ENCODE data around the gene MEIS2. TPM values are rescaled to one million over a fixed set of nuclear protein-coding genes. Genes with fewer than 3 reads are reported as not detected.
A peak's percentile ranks its signal among the peaks of the same experiment; 100 is the strongest.

MEIS2 gene
- total RNA-seq, 1 donor from 2014 or later = 35.6 TPM

DNA sequence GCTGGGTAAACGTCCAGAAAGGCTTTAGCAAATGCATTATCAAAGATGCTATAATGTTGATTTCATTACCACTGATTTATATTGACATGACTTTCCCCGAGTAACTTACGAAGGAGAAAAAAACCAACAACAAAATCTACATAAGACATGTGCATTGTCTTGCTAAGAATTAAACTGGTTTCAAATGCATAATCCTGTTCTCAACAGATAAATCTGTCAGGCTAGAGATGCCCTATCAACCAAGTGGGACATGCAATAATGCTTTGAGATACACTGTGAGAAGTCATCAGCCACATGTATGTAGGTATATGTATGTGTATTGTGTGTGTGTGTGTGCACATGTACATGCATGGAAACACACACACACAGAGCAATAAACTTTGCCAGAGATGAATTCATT is 195.6 kb downstream of the MEIS2 start:
- FAIRE-seq (no peak), DNase-seq (ENCODE audit: low read depth) (no peak)
- Histone ChIP-seq H3K27ac (ENCODE audit: low read depth, low read length) (no peak overlapping the region), H3K4me2 (ENCODE audit: low read length) (no peak overlapping the region), H4K20me1 (ENCODE audit: insufficient read depth, low read length) (peaks cover 24% of the 10 kb centered on the region), H3K9ac (ENCODE audit: low read length) (no peak overlapping the region), H3K4me1 (ENCODE audit: insufficient read depth, low read length) (peaks cover 3% of the 10 kb centered on the region), H2AFZ (ENCODE audit: low read depth, low read length) (no peak overlapping the region), H3K79me2 (ENCODE audit: insufficient read depth, low read length) (peaks cover 20% of the 10 kb centered on the region), H3K27me3 (ENCODE audit: insufficient read depth, low read length) (no peaks in the 10 kb centered on the region), H3K36me3 (ENCODE audit: insufficient read depth, low read length) (no peaks in the 10 kb centered on the region), H3K9me3 (ENCODE audit: insufficient read depth, low read depth, low read length) (no peaks in the 10 kb centered on the region), H3K4me3 (ENCODE audit: insufficient read depth, low read depth, low read length) (no peak overlapping the region)
- Mint-ChIP-seq H3K4me3 (ENCODE audit: unreplicated experiment) (no peak overlapping the region), H3K27me3 (ENCODE audit: low read depth, unreplicated experiment) (no peaks in the 10 kb centered on the region), H3K4me1 (ENCODE audit: low read depth, unreplicated experiment) (peaks cover 13% of the 10 kb centered on the region), H3K36me3 (ENCODE audit: low read depth, unreplicated experiment) (no peaks in the 10 kb centered on the region), H3K27ac (ENCODE audit: unreplicated experiment) (no peak overlapping the region), H3K9me3 (ENCODE audit: unreplicated experiment) (no peaks in the 10 kb centered on the region)
- no peak for TF ChIP-seq EZH2 (IDR thresholded peaks at IDR 0.05; ENCODE audit: insufficient read depth, low read length)
- TF ChIP-seq, protein P1, sequence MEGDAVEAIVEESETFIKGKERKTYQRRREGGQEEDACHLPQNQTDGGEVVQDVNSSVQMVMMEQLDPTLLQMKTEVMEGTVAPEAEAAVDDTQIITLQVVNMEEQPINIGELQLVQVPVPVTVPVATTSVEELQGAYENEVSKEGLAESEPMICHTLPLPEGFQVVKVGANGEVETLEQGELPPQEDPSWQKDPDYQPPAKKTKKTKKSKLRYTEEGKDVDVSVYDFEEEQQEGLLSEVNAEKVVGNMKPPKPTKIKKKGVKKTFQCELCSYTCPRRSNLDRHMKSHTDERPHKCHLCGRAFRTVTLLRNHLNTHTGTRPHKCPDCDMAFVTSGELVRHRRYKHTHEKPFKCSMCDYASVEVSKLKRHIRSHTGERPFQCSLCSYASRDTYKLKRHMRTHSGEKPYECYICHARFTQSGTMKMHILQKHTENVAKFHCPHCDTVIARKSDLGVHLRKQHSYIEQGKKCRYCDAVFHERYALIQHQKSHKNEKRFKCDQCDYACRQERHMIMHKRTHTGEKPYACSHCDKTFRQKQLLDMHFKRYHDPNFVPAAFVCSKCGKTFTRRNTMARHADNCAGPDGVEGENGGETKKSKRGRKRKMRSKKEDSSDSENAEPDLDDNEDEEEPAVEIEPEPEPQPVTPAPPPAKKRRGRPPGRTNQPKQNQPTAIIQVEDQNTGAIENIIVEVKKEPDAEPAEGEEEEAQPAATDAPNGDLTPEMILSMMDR (IDR thresholded peaks at IDR 0.05; ENCODE audit: insufficient read depth, low read depth, low read length) = no peak

DNA sequence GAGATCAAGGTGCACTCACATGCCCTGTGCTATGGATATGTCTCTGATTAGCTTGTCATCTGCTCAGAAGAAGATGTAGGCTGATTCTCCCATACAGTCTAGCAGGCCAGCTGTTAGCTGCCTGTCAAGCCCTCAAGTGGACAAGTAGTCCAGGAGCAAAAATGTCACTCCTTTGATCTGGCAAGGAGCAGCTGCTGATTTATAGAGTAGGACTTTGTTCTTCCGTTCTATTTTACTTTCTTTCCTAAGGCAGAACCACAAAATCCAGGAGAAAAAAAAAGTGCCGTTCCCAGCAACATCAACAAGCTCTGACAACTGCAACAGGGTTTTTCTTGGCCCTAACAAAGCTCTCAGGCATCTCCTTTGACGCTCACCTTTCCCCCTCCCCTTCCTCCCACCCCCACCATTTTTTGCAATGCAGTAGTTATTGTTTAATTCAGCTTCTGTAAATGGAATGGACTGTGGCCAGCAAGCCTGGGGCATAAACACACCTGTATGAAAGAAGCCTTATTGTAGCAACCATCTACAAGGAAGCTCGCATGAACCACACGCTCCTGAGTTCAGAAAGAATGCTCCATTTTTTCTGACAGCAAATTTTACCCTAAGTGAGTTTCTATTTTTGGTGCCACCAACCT is 196.3 kb downstream of the MEIS2 start:
- FAIRE-seq = no peak
- peaks cover 9% of the 10 kb centered on the region for H3K4me1 Mint-ChIP-seq (ENCODE audit: low read depth, unreplicated experiment)
- no peaks in the 10 kb centered on the region for H3K27me3 Mint-ChIP-seq (ENCODE audit: low read depth, unreplicated experiment)
- peaks cover 25% of the 10 kb centered on the region for H4K20me1 ChIP-seq (ENCODE audit: insufficient read depth, low read length)
- H2AFZ ChIP-seq (ENCODE audit: low read depth, low read length) = no peak overlapping the region
- H3K9me3 Mint-ChIP-seq (ENCODE audit: unreplicated experiment) = no peaks in the 10 kb centered on the region
- H3K27me3 ChIP-seq (ENCODE audit: insufficient read depth, low read length) = no peaks in the 10 kb centered on the region
- H3K4me1 ChIP-seq (ENCODE audit: insufficient read depth, low read length) = peaks cover 3% of the 10 kb centered on the region
- no peak overlapping the region for H3K4me2 ChIP-seq (ENCODE audit: low read length)
- no peak overlapping the region for H3K4me3 ChIP-seq (ENCODE audit: insufficient read depth, low read depth, low read length)
- no peak overlapping the region for H3K27ac ChIP-seq (ENCODE audit: low read depth, low read length)
- peak; percentile 49 for DNase-seq (ENCODE audit: low read depth)
- no peaks in the 10 kb centered on the region for H3K36me3 Mint-ChIP-seq (ENCODE audit: low read depth, unreplicated experiment)
- no peak overlapping the region for H3K9ac ChIP-seq (ENCODE audit: low read length)
- H3K27ac Mint-ChIP-seq (ENCODE audit: unreplicated experiment) = no peak overlapping the region
- H3K9me3 ChIP-seq (ENCODE audit: insufficient read depth, low read depth, low read length) = no peaks in the 10 kb centered on the region
- H3K79me2 ChIP-seq (ENCODE audit: insufficient read depth, low read length) = peaks cover 20% of the 10 kb centered on the region
- no peaks in the 10 kb centered on the region for H3K36me3 ChIP-seq (ENCODE audit: insufficient read depth, low read length)
- TF ChIP-seq EZH2 (IDR thresholded peaks at IDR 0.05; ENCODE audit: insufficient read depth, low read length) = no peak
- TF ChIP-seq, protein P1 (IDR thresholded peaks at IDR 0.05; ENCODE audit: insufficient read depth, low read depth, low read length) = no peak
- H3K4me3 Mint-ChIP-seq (ENCODE audit: unreplicated experiment) = no peak overlapping the region

DNA sequence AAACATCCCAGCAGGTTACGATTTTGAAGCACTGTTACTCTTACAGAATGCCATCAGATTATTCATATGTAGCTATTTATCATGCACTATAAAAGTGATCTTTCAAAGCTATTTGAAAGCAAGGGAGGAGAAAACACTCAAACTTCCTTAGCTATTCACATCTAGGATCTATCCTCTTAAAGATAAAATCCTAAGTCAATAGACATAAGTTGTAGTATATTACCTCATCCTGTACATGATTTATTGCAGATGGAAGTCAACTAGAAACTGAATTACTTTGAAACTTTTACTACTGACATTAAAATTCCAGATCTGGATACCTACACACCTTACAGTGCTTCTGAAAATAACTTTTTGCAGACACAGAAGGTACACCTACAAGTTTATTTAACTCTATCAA is 197.2 kb downstream of the MEIS2 start:
- Mint-ChIP-seq H3K27me3 (ENCODE audit: low read depth, unreplicated experiment) (no peaks in the 10 kb centered on the region), H3K4me1 (ENCODE audit: low read depth, unreplicated experiment) (peaks cover 12% of the 10 kb centered on the region), H3K4me3 (ENCODE audit: unreplicated experiment) (no peak overlapping the region), H3K27ac (ENCODE audit: unreplicated experiment) (no peak overlapping the region), H3K9me3 (ENCODE audit: unreplicated experiment) (no peaks in the 10 kb centered on the region), H3K36me3 (ENCODE audit: low read depth, unreplicated experiment) (no peaks in the 10 kb centered on the region)
- Histone ChIP-seq H3K4me2 (ENCODE audit: low read length) (no peak overlapping the region), H3K9ac (ENCODE audit: low read length) (no peak overlapping the region), H3K4me3 (ENCODE audit: insufficient read depth, low read depth, low read length) (no peak overlapping the region), H3K36me3 (ENCODE audit: insufficient read depth, low read length) (no peaks in the 10 kb centered on the region), H2AFZ (ENCODE audit: low read depth, low read length) (no peak overlapping the region), H3K4me1 (ENCODE audit: insufficient read depth, low read length) (peaks cover 3% of the 10 kb centered on the region), H3K79me2 (ENCODE audit: insufficient read depth, low read length) (peaks cover 20% of the 10 kb centered on the region), H3K27me3 (ENCODE audit: insufficient read depth, low read length) (no peaks in the 10 kb centered on the region), H3K27ac (ENCODE audit: low read depth, low read length) (no peak overlapping the region), H3K9me3 (ENCODE audit: insufficient read depth, low read depth, low read length) (no peaks in the 10 kb centered on the region), H4K20me1 (ENCODE audit: insufficient read depth, low read length) (peaks cover 29% of the 10 kb centered on the region)
- TF ChIP-seq, protein P1 (IDR thresholded peaks at IDR 0.05; ENCODE audit: insufficient read depth, low read depth, low read length) = no peak
- TF ChIP-seq EZH2 (IDR thresholded peaks at IDR 0.05; ENCODE audit: insufficient read depth, low read length) = no peak
- no peak for DNase-seq (ENCODE audit: low read depth)
- peak; percentile 55 for FAIRE-seq

Data from astrocyte (in vitro differentiated cells and primary cell).